Measurements from ENCODE around the gene GPC1.

GRCh38 chr2:240506406-240507059, 71.1 kb downstream of the GPC1 start:
- TF ChIP-seq CTCF (IDR thresholded peaks at IDR 0.05; ENCODE audit: low read depth, low read length), result no peak
- TF ChIP-seq EZH2phosphoT487 (IDR thresholded peaks at IDR 0.05; ENCODE audit: low read depth), result no peak

Measured in OCI-LY3 (cell line).